ENCODE results near the gene IGF2BP2.

Gene IGF2BP2

GRCh38 chr3:185709251-185709955, 115.4 kb downstream of the IGF2BP2 start:
- no peak for TF ChIP-seq CTCF (IDR thresholded peaks at IDR 0.05; ENCODE audit: poor library complexity, severe bottlenecking)
- H3K27ac ChIP-seq (ENCODE audit: poor library complexity, severe bottlenecking), result peak overlapping the region; percentile 24
- DNase-seq (ENCODE audit: low spot score) (no peak), ATAC-seq (ENCODE audit: low read depth) (no peak)
- H3K27me3 ChIP-seq (ENCODE audit: insufficient read depth, poor library complexity, severe bottlenecking), result no peaks in the 10 kb centered on the region
- H3K36me3 ChIP-seq (ENCODE audit: low read depth), result peaks cover 6% of the 10 kb centered on the region; the same call in 1 of the 2 replicates
- no peaks in the 10 kb centered on the region for H3K9me3 ChIP-seq (ENCODE audit: severe bottlenecking)
- peaks cover 26% of the 10 kb centered on the region for H3K4me1 ChIP-seq (ENCODE audit: insufficient read depth, poor library complexity, severe bottlenecking)
- no peak overlapping the region for H3K4me3 ChIP-seq (ENCODE audit: severe bottlenecking)

- peak overlapping the region; percentile 24 for H3K27ac ChIP-seq (ENCODE audit: poor library complexity, severe bottlenecking)
- DNase-seq (ENCODE audit: low spot score) (no peak), ATAC-seq (ENCODE audit: low read depth) (no peak)
- no peaks in the 10 kb centered on the region for H3K27me3 ChIP-seq (ENCODE audit: insufficient read depth, poor library complexity, severe bottlenecking)
- peaks cover 26% of the 10 kb centered on the region for H3K4me1 ChIP-seq (ENCODE audit: insufficient read depth, poor library complexity, severe bottlenecking)
- H3K4me3 ChIP-seq (ENCODE audit: severe bottlenecking), result no peak overlapping the region
- H3K9me3 ChIP-seq (ENCODE audit: severe bottlenecking), result no peaks in the 10 kb centered on the region
- no peak for TF ChIP-seq CTCF (IDR thresholded peaks at IDR 0.05; ENCODE audit: poor library complexity, severe bottlenecking)
- H3K36me3 ChIP-seq (ENCODE audit: low read depth), result peaks cover 6% of the 10 kb centered on the region; the same call in 1 of the 2 replicates
These were observed 116.5 kb downstream of the IGF2BP2 start for GRCh38 chr3:185708392-185708791.

- TF ChIP-seq CTCF (IDR thresholded peaks at IDR 0.05; ENCODE audit: poor library complexity, severe bottlenecking), result no peak
- peaks cover 13% of the 10 kb centered on the region for H3K4me1 ChIP-seq (ENCODE audit: insufficient read depth, poor library complexity, severe bottlenecking)
- H3K9me3 ChIP-seq (ENCODE audit: severe bottlenecking), result no peaks in the 10 kb centered on the region
- peaks cover 6% of the 10 kb centered on the region; the same call in 1 of the 2 replicates for H3K36me3 ChIP-seq (ENCODE audit: low read depth)
- no peak overlapping the region for H3K27ac ChIP-seq (ENCODE audit: poor library complexity, severe bottlenecking)
- H3K27me3 ChIP-seq (ENCODE audit: insufficient read depth, poor library complexity, severe bottlenecking), result no peaks in the 10 kb centered on the region
- no peak for ATAC-seq (ENCODE audit: low read depth)
- DNase-seq (ENCODE audit: low spot score), result no peak
- H3K4me3 ChIP-seq (ENCODE audit: severe bottlenecking), result no peak overlapping the region
These were observed 119.3 kb downstream of the IGF2BP2 start for GRCh38 chr3:185705498-185705897.

GRCh38 chr3:185702262-185703225, 122.3 kb downstream of the IGF2BP2 start:
- Histone ChIP-seq H3K4me1 (ENCODE audit: insufficient read depth, poor library complexity, severe bottlenecking) (peaks cover 13% of the 10 kb centered on the region), H3K27me3 (ENCODE audit: insufficient read depth, poor library complexity, severe bottlenecking) (no peaks in the 10 kb centered on the region), H3K27ac (ENCODE audit: poor library complexity, severe bottlenecking) (peak overlapping the region; percentile 43), H3K9me3 (ENCODE audit: severe bottlenecking) (no peaks in the 10 kb centered on the region), H3K36me3 (ENCODE audit: low read depth) (no peaks in the 10 kb centered on the region), H3K4me3 (ENCODE audit: severe bottlenecking) (no peak overlapping the region)
- DNase-seq (ENCODE audit: low spot score) (no peak), ATAC-seq (ENCODE audit: low read depth) (peak; percentile 56)
- TF ChIP-seq CTCF (IDR thresholded peaks at IDR 0.05; ENCODE audit: poor library complexity, severe bottlenecking), result no peak

Data from RWPE2 (cell line).